Thymus (tissue), 11 donors: ENCODE measurements around the gene PACSIN2. TPM values are rescaled to one million over a fixed set of nuclear protein-coding genes. Genes with fewer than 3 reads are reported as not detected.
"Not testable (repeated sequence)": the region's sequence is repeated elsewhere in the genome, so short reads cannot be mapped to it uniquely, and the experiment has no call there.

Source experiments
- DNase-seq, 9 donors: peaks; one replicate each; pipeline ENCODE4 v3.0.0-alpha.2; 2013; ENCODE audit warnings: low spot score in 9 of 9, low read depth in 6 of 9, missing footprints in 1 of 9
- H3K27ac ChIP-seq, 2 donors: one replicate each; pipeline ENCODE4 v1.5.1; 2013; ENCODE audit warnings: control low read depth in 1 of 2, low read depth in 1 of 2, low read length in 1 of 2, mild to moderate bottlenecking in 1 of 2, moderate library complexity in 1 of 2
- H3K27me3 ChIP-seq, 2 donors: one replicate each; pipeline ENCODE4 v1.5.1; 2013; ENCODE audit warnings: low read length in 1 of 2; ENCODE audit not compliant: control insufficient read depth in 2 of 2, insufficient read depth in 1 of 2
- H3K36me3 ChIP-seq, 2 donors: one replicate each; pipeline ENCODE4 v1.5.1; 2013; ENCODE audit warnings: low read length in 1 of 2, mild to moderate bottlenecking in 1 of 2, moderate library complexity in 1 of 2; ENCODE audit not compliant: control insufficient read depth in 2 of 2, insufficient read depth in 2 of 2
- H3K4me1 ChIP-seq, 2 donors: one replicate each; pipeline ENCODE4 v1.5.1; 2013; ENCODE audit warnings: low read length in 2 of 2; ENCODE audit not compliant: control insufficient read depth in 2 of 2, insufficient read depth in 2 of 2
- H3K4me3 ChIP-seq, 2 donors: one replicate each; pipeline ENCODE4 v1.5.1; 2013; ENCODE audit warnings: low read length in 2 of 2, control low read depth in 1 of 2, mild to moderate bottlenecking in 1 of 2
- H3K9me3 ChIP-seq, 2 donors: one replicate each; pipeline ENCODE4 v1.5.1; 2013; ENCODE audit warnings: low read length in 1 of 2, mild to moderate bottlenecking in 1 of 2; ENCODE audit not compliant: control insufficient read depth in 2 of 2, insufficient read depth in 1 of 2
- WGBS: extraction: QIAGEN DNeasy Blood & Tissue Kit; methylation state at CpG from one replicate; pipeline ENCODE4 v1.1.7; 2013; 5-methylcytosine and 5-hydroxymethylcytosine counted together
- polyA plus RNA-seq: library from polyadenylated mRNA; stranded (reverse); fragments of 200-250 nt; gene quantifications from one replicate; pipeline ENCODE4 v1.2.3, GENCODE V29; 2013
- total RNA-seq: library from RNA; stranded (reverse); fragments of 120-200 nt; gene quantifications from one replicate; pipeline ENCODE4 v1.2.4, GENCODE V29; 2013
- donor health status: healthy.

The PACSIN2 gene
- total and polyA plus RNA-seq, 2 donors, result 27.0 to 36.0 TPM

- no peak for DNase-seq
- peaks cover 0 to 30% of the 10 kb centered on the region in 2 donors for H3K4me1 ChIP-seq
- 87% methylated on average over 7 of the region's 7 CpGs for WGBS
- no peaks in the 10 kb centered on the region for H3K9me3 ChIP-seq
- H3K27ac ChIP-seq, result peak overlapping the region in 1 of 2 donors; percentile 66
- H3K4me3 ChIP-seq, result no peak overlapping the region
- H3K27me3 ChIP-seq, result no peaks in the 10 kb centered on the region
- H3K36me3 ChIP-seq, result no peaks in the 10 kb centered on the region
These were observed 75.5 kb downstream of the PACSIN2 start for GRCh38 chr22:42939451-42939881.

- DNase-seq, result no peak
- H3K4me1 ChIP-seq, result peaks cover 0 to 35% of the 10 kb centered on the region in 2 donors
- peak overlapping the region in 1 of 2 donors; percentile 15 for H3K27ac ChIP-seq
- WGBS, result 95% methylated on average over 5 of the region's 5 CpGs
- no peak overlapping the region for H3K4me3 ChIP-seq
- H3K9me3 ChIP-seq, result no peaks in the 10 kb centered on the region
- H3K27me3 ChIP-seq, result no peaks in the 10 kb centered on the region
- no peaks in the 10 kb centered on the region for H3K36me3 ChIP-seq
These were observed 76.0 kb downstream of the PACSIN2 start for GRCh38 chr22:42938976-42939375.

GRCh38 chr22:42938449-42938848 lies 76.5 kb downstream of the PACSIN2 start:
- no peaks in the 10 kb centered on the region for H3K36me3 ChIP-seq
- H3K4me3 ChIP-seq, result no peak overlapping the region
- DNase-seq, result no peak
- no peak overlapping the region for H3K27ac ChIP-seq
- H3K27me3 ChIP-seq, result no peaks in the 10 kb centered on the region
- no peaks in the 10 kb centered on the region for H3K9me3 ChIP-seq
- H3K4me1 ChIP-seq, result peaks cover 0 to 37% of the 10 kb centered on the region in 2 donors
- 97% methylated on average over 7 of the region's 7 CpGs for WGBS

- H3K4me3 ChIP-seq, result no peak overlapping the region
- 42% methylated on average over 12 of the region's 12 CpGs for WGBS
These were observed 77.6 kb downstream of the PACSIN2 start for GRCh38 chr22:42937164-42937843.

GRCh38 chr22:42936680-42937079 lies 78.3 kb downstream of the PACSIN2 start:
- 97% methylated on average over 6 of the region's 6 CpGs for WGBS
- DNase-seq, H3K9me3 ChIP-seq, H3K27ac ChIP-seq, H3K4me3 ChIP-seq, H3K36me3 ChIP-seq, H3K27me3 ChIP-seq: not testable (repeated sequence)
- H3K4me1 ChIP-seq, result peaks cover 0 to 40% of the 10 kb centered on the region in 2 donors

More at GRCh38 chr22:42937164-42937843, 77.6 kb downstream of the PACSIN2 start:
- H3K4me1 ChIP-seq, result peaks cover 0 to 40% of the 10 kb centered on the region in 2 donors
- H3K27me3 ChIP-seq, result no peaks in the 10 kb centered on the region
- DNase-seq, result peak in 1 of 9 donors; percentile 18
- H3K36me3 ChIP-seq, result no peaks in the 10 kb centered on the region
- peak overlapping the region in 1 of 2 donors; percentile 42 for H3K27ac ChIP-seq
- H3K9me3 ChIP-seq, result no peaks in the 10 kb centered on the region

GRCh38 chr22:42934338-42934737 lies 80.6 kb downstream of the PACSIN2 start:
- DNase-seq, result no peak
- no peak overlapping the region for H3K4me3 ChIP-seq
- 94% methylated on average over 5 of the region's 5 CpGs for WGBS

GRCh38 chr22:42933485-42934091 lies 81.4 kb downstream of the PACSIN2 start:
- peak overlapping the region; percentile 58 to 63 for H3K27ac ChIP-seq
- WGBS, result 45% methylated on average over 10 of the region's 10 CpGs
- peak in 1 of 9 donors; percentile 30 for DNase-seq
- H3K9me3 ChIP-seq, result no peaks in the 10 kb centered on the region
- H3K4me1 ChIP-seq, result peaks cover 0 to 41% of the 10 kb centered on the region in 2 donors
- no peak overlapping the region for H3K4me3 ChIP-seq
- H3K36me3 ChIP-seq, result no peaks in the 10 kb centered on the region
- H3K27me3 ChIP-seq, result no peaks in the 10 kb centered on the region

More at GRCh38 chr22:42934338-42934737, 80.6 kb downstream of the PACSIN2 start:
- peak overlapping the region; percentile 63 to 70 for H3K27ac ChIP-seq
- no peaks in the 10 kb centered on the region for H3K9me3 ChIP-seq
- no peaks in the 10 kb centered on the region for H3K27me3 ChIP-seq
- peaks cover 0 to 42% of the 10 kb centered on the region in 2 donors for H3K4me1 ChIP-seq
- no peaks in the 10 kb centered on the region for H3K36me3 ChIP-seq

GRCh38 chr22:42932857-42933484 lies 82.0 kb downstream of the PACSIN2 start:
- WGBS, result 96% methylated on average over 4 of the region's 4 CpGs
- Histone ChIP-seq H3K9me3 (no peaks in the 10 kb centered on the region), H3K27ac (peak overlapping the region; percentile 50 to 58), H3K4me1 (peaks cover 0 to 37% of the 10 kb centered on the region in 2 donors), H3K36me3 (no peaks in the 10 kb centered on the region), H3K27me3 (no peaks in the 10 kb centered on the region), H3K4me3 (no peak overlapping the region)
- DNase-seq, result no peak

GRCh38 chr22:42932197-42932519 lies 82.8 kb downstream of the PACSIN2 start:
- Histone ChIP-seq H3K36me3 (peaks cover 0 to 3% of the 10 kb centered on the region in 2 donors), H3K27me3 (no peaks in the 10 kb centered on the region), H3K27ac (peak overlapping the region; percentile 48 to 64), H3K4me3 (no peak overlapping the region), H3K9me3 (no peaks in the 10 kb centered on the region), H3K4me1 (peaks cover 0 to 31% of the 10 kb centered on the region in 2 donors)
- no peak for DNase-seq
- 99% methylated on average over 4 of the region's 4 CpGs for WGBS
